HL-60 (cell line): ENCODE results near the gene MPZL3.

ENCODE experiments used
- DNase-seq, 2 experiments: peaks; one replicate each; pipeline ENCODE4 v3.0.0-alpha.2; 2010 to 2020; ENCODE audit warnings: low read depth in 1 of 2, low spot score in 1 of 2
- H3K27ac ChIP-seq: fragments of 250-450 bp; sonication (Bioruptor Pico); replicated peaks from 2 replicates; pipeline ENCODE4 v1.5.1; 2020; ENCODE audit warnings: mild to moderate bottlenecking, moderate library complexity
- H3K27me3 ChIP-seq: fragments of 250-450 bp; sonication (Bioruptor Pico); 2 replicates; pipeline ENCODE4 v1.5.1; 2021; ENCODE audit warnings: mild to moderate bottlenecking, moderate library complexity; ENCODE audit not compliant: insufficient read depth, poor library complexity, severe bottlenecking
- H3K4me3 ChIP-seq: replicated peaks from 2 replicates; pipeline ENCODE4 v1.5.1; 2011; ENCODE audit warnings: mild to moderate bottlenecking, control low read depth, low read length; ENCODE audit not compliant: insufficient read depth
- CTCF ChIP-seq: IDR thresholded peaks from one replicate; pipeline ENCODE4 v1.5.1; 2011; ENCODE audit warnings: low read length, control low read depth, inconsistent platforms; ENCODE audit not compliant: insufficient read depth
- GABPA ChIP-seq: IDR thresholded peaks from 2 replicates; pipeline ENCODE4 v1.6.1; 2012; ENCODE audit warnings: low read depth
- TF ChIP-seq, protein P1 (sequence below): IDR thresholded peaks from 2 replicates; pipeline ENCODE4 v1.6.1; 2012; ENCODE audit warnings: low read depth; ENCODE audit not compliant: insufficient replicate concordance

MPZL3 gene

DNA sequence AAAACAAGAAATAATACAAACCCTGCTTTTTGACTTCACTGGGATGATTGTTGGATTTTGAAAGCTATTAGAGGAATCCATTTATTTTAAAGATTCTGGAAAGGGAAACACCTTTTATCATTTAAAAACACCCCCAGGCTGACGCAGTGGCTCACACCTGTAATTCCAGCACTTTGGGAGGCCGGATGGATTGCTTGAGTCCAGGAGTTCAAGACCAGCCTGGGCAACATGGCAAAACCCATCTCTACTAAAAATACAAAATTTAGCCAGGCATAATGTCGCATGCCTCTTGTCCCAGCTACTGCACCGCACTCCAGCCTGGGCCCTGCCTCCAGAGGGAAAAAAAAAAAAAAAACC lies 75.4 kb downstream of the MPZL3 start:
- DNase-seq = no peak
- no peak for TF ChIP-seq CTCF
- no peak for TF ChIP-seq GABPA
- TF ChIP-seq, protein P1, sequence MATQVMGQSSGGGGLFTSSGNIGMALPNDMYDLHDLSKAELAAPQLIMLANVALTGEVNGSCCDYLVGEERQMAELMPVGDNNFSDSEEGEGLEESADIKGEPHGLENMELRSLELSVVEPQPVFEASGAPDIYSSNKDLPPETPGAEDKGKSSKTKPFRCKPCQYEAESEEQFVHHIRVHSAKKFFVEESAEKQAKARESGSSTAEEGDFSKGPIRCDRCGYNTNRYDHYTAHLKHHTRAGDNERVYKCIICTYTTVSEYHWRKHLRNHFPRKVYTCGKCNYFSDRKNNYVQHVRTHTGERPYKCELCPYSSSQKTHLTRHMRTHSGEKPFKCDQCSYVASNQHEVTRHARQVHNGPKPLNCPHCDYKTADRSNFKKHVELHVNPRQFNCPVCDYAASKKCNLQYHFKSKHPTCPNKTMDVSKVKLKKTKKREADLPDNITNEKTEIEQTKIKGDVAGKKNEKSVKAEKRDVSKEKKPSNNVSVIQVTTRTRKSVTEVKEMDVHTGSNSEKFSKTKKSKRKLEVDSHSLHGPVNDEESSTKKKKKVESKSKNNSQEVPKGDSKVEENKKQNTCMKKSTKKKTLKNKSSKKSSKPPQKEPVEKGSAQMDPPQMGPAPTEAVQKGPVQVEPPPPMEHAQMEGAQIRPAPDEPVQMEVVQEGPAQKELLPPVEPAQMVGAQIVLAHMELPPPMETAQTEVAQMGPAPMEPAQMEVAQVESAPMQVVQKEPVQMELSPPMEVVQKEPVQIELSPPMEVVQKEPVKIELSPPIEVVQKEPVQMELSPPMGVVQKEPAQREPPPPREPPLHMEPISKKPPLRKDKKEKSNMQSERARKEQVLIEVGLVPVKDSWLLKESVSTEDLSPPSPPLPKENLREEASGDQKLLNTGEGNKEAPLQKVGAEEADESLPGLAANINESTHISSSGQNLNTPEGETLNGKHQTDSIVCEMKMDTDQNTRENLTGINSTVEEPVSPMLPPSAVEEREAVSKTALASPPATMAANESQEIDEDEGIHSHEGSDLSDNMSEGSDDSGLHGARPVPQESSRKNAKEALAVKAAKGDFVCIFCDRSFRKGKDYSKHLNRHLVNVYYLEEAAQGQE = no peak
- H3K27ac ChIP-seq = no peak overlapping the region
- no peaks in the 10 kb centered on the region for H3K27me3 ChIP-seq
- H3K4me3 ChIP-seq = no peak overlapping the region
